Trophoblast cell (in vitro differentiated cells and primary cell): Measurements from ENCODE around the gene CADPS2.

Experiments used
- DNase-seq, 2 donors: peaks; one replicate each; pipeline ENCODE4 v3.0.0-alpha.2; 2016
- H2AFZ ChIP-seq: 2 replicates; pipeline ENCODE4 v1.6.1; 2013; ENCODE audit warnings: low read length, moderate library complexity, mild to moderate bottlenecking; ENCODE audit not compliant: insufficient read depth, poor library complexity
- H2AK5ac ChIP-seq: 2 replicates; pipeline ENCODE4 v1.6.1; 2013; ENCODE audit warnings: mild to moderate bottlenecking, low read length
- H2BK120ac ChIP-seq: 2 replicates; pipeline ENCODE4 v1.6.1; 2013; ENCODE audit warnings: low read length, mild to moderate bottlenecking, moderate library complexity; ENCODE audit not compliant: insufficient read depth, poor library complexity
- H2BK12ac ChIP-seq: 2 replicates; pipeline ENCODE4 v1.6.1; 2013; ENCODE audit warnings: mild to moderate bottlenecking, low read length, moderate library complexity
- H2BK5ac ChIP-seq: 2 replicates; pipeline ENCODE4 v1.6.1; 2013; ENCODE audit warnings: low read length, low read depth, moderate library complexity, mild to moderate bottlenecking; ENCODE audit not compliant: poor library complexity
- H3K14ac ChIP-seq: 2 replicates; pipeline ENCODE4 v1.6.1; 2013; ENCODE audit warnings: mild to moderate bottlenecking, low read length
- H3K18ac ChIP-seq: 2 replicates; pipeline ENCODE4 v1.6.1; 2013; ENCODE audit warnings: mild to moderate bottlenecking, low read length
- H3K23ac ChIP-seq: 2 replicates; pipeline ENCODE4 v1.6.1; 2013; ENCODE audit warnings: low read length
- H3K27ac ChIP-seq: 2 replicates; pipeline ENCODE4 v1.5.1; 2013; ENCODE audit warnings: low read depth, mild to moderate bottlenecking, inconsistent platforms, low read length, moderate library complexity
- H3K27me3 ChIP-seq: 2 replicates; pipeline ENCODE4 v1.6.1; 2013; ENCODE audit warnings: inconsistent platforms, mild to moderate bottlenecking, low read length, moderate library complexity; ENCODE audit not compliant: insufficient read depth
- H3K36me3 ChIP-seq, 2 experiments: 1 replicate in 1 of 2; 2 replicates in 1 of 2; pipeline ENCODE4 v1.6.1; 2013; ENCODE audit warnings: low read length in 2 of 2, mild to moderate bottlenecking in 2 of 2, moderate library complexity in 1 of 2; ENCODE audit not compliant: insufficient read depth in 2 of 2, control insufficient read depth in 1 of 2
- H3K4ac ChIP-seq: 2 replicates; pipeline ENCODE4 v1.6.1; 2013; ENCODE audit warnings: low read depth, mild to moderate bottlenecking, low read length, moderate library complexity
- H3K4me1 ChIP-seq, 2 experiments: 1 replicate in 1 of 2; 2 replicates in 1 of 2; pipeline ENCODE4 v1.6.1; 2013; ENCODE audit warnings: low read length in 2 of 2, mild to moderate bottlenecking in 2 of 2, moderate library complexity in 1 of 2; ENCODE audit not compliant: insufficient read depth in 2 of 2, control insufficient read depth in 1 of 2
- H3K4me2 ChIP-seq: 2 replicates; pipeline ENCODE4 v1.6.1; 2013; ENCODE audit warnings: inconsistent platforms, mild to moderate bottlenecking, low read length, moderate library complexity
- H3K4me3 ChIP-seq: 2 replicates; pipeline ENCODE4 v1.5.1; 2013; ENCODE audit warnings: mild to moderate bottlenecking, low read depth, low read length, inconsistent platforms
- H3K79me1 ChIP-seq: one replicate; pipeline ENCODE4 v1.6.1; 2013; ENCODE audit warnings: low read length
- H3K79me2 ChIP-seq: 2 replicates; pipeline ENCODE4 v1.6.1; 2013; ENCODE audit warnings: low read length, mild to moderate bottlenecking; ENCODE audit not compliant: control insufficient read depth, insufficient read depth, poor library complexity
- H3K9ac ChIP-seq: 2 replicates; pipeline ENCODE4 v1.6.1; 2013; ENCODE audit warnings: mild to moderate bottlenecking, low read length
- H3K9me3 ChIP-seq: 2 replicates; pipeline ENCODE4 v1.6.1; 2013; ENCODE audit warnings: low read depth, mild to moderate bottlenecking, control low read depth, inconsistent platforms, low read length; ENCODE audit not compliant: insufficient read depth
- H4K12ac ChIP-seq: 2 replicates; pipeline ENCODE4 v1.6.1; 2013; ENCODE audit warnings: low read depth, mild to moderate bottlenecking, low read length, moderate library complexity
- H4K8ac ChIP-seq: 2 replicates; pipeline ENCODE4 v1.6.1; 2013; ENCODE audit warnings: low read depth, mild to moderate bottlenecking, low read length, moderate library complexity
- H4K91ac ChIP-seq: one replicate; pipeline ENCODE4 v1.6.1; 2013; ENCODE audit warnings: low read depth, mild to moderate bottlenecking, low read length, moderate library complexity
- WGBS: extraction: QIAGEN DNeasy Blood & Tissue Kit; methylation state at CpG from one replicate; pipeline ENCODE4 v1.1.7; 2013; ENCODE audit warnings: missing lambda C conversion rate; ENCODE audit not compliant: insufficient read length, insufficient coverage; ENCODE audit errors: extremely low coverage; 5-methylcytosine and 5-hydroxymethylcytosine counted together

CADPS2 gene

GRCh38 chr7:122858320-122858719 is 27.9 kb downstream of the CADPS2 start:
- no peak overlapping the region for H3K4me3 ChIP-seq
- H2BK5ac ChIP-seq, result no peak overlapping the region
- no peak overlapping the region for H2BK12ac ChIP-seq
- H3K9me3 ChIP-seq, result no peaks in the 10 kb centered on the region
- H3K4me2 ChIP-seq, result no peak overlapping the region
- H2BK120ac ChIP-seq, result no peak overlapping the region
- WGBS, result no CpG with 5 or more reads among the region's 3 CpGs
- H4K12ac ChIP-seq, result no peak overlapping the region
- no peak overlapping the region for H3K23ac ChIP-seq
- no peak overlapping the region for H3K27ac ChIP-seq
- no peaks in the 10 kb centered on the region for H3K27me3 ChIP-seq
- no peak overlapping the region for H3K18ac ChIP-seq
- no peak overlapping the region for H4K8ac ChIP-seq
- H3K9ac ChIP-seq, result no peak overlapping the region
- H3K14ac ChIP-seq, result no peak overlapping the region
- no peaks in the 10 kb centered on the region for H3K36me3 ChIP-seq
- no peak for DNase-seq
- no peak overlapping the region for H2AK5ac ChIP-seq
- no peak overlapping the region for H4K91ac ChIP-seq
- H3K79me1 ChIP-seq, result no peaks in the 10 kb centered on the region
- no peaks in the 10 kb centered on the region for H3K4me1 ChIP-seq
- no peak overlapping the region for H2AFZ ChIP-seq
- no peak overlapping the region for H3K4ac ChIP-seq
- no peaks in the 10 kb centered on the region for H3K79me2 ChIP-seq

- Histone ChIP-seq H3K14ac (no peak overlapping the region), H3K4me2 (no peak overlapping the region), H2BK5ac (no peak overlapping the region), H3K18ac (no peak overlapping the region), H3K9me3 (no peaks in the 10 kb centered on the region), H4K8ac (no peak overlapping the region), H3K4me1 (no peaks in the 10 kb centered on the region), H2AFZ (no peak overlapping the region), H3K79me1 (no peaks in the 10 kb centered on the region), H2AK5ac (no peak overlapping the region), H3K4me3 (no peak overlapping the region), H3K27ac (no peak overlapping the region), H2BK12ac (no peak overlapping the region), H3K9ac (no peak overlapping the region), H3K79me2 (no peaks in the 10 kb centered on the region), H3K36me3 (no peaks in the 10 kb centered on the region), H3K23ac (no peak overlapping the region), H4K91ac (no peak overlapping the region), H3K4ac (no peak overlapping the region), H4K12ac (no peak overlapping the region), H3K27me3 (no peaks in the 10 kb centered on the region), H2BK120ac (no peak overlapping the region)
- no peak for DNase-seq
Measured at GRCh38 chr7:122850528-122850927, 35.7 kb downstream of the CADPS2 start.

GRCh38 chr7:122849957-122850328 is 36.3 kb downstream of the CADPS2 start:
- Histone ChIP-seq H4K12ac (no peak overlapping the region), H3K4me3 (no peak overlapping the region), H3K36me3 (no peaks in the 10 kb centered on the region), H3K9me3 (no peaks in the 10 kb centered on the region), H3K4ac (no peak overlapping the region), H2BK120ac (no peak overlapping the region), H3K27ac (no peak overlapping the region), H3K79me2 (no peaks in the 10 kb centered on the region), H3K27me3 (no peaks in the 10 kb centered on the region), H2AK5ac (no peak overlapping the region), H3K9ac (no peak overlapping the region), H3K79me1 (no peaks in the 10 kb centered on the region), H2BK12ac (no peak overlapping the region), H3K4me1 (no peaks in the 10 kb centered on the region), H3K4me2 (no peak overlapping the region), H4K91ac (no peak overlapping the region), H2AFZ (no peak overlapping the region), H2BK5ac (no peak overlapping the region), H3K14ac (no peak overlapping the region), H3K18ac (no peak overlapping the region), H3K23ac (no peak overlapping the region), H4K8ac (no peak overlapping the region)
- DNase-seq, result no peak
- WGBS, result no CpG with 5 or more reads among the region's 3 CpGs

GRCh38 chr7:122849322-122849956 is 36.8 kb downstream of the CADPS2 start:
- no peak overlapping the region for H3K4ac ChIP-seq
- H3K14ac ChIP-seq, result no peak overlapping the region
- H3K9me3 ChIP-seq, result no peaks in the 10 kb centered on the region
- no peak overlapping the region for H3K18ac ChIP-seq
- WGBS, result no CpG with 5 or more reads among the region's 4 CpGs
- no peak overlapping the region for H2AFZ ChIP-seq
- no peak overlapping the region for H4K91ac ChIP-seq
- no peak overlapping the region for H3K9ac ChIP-seq
- no peaks in the 10 kb centered on the region for H3K79me1 ChIP-seq
- no peaks in the 10 kb centered on the region for H3K27me3 ChIP-seq
- H2AK5ac ChIP-seq, result no peak overlapping the region
- H4K8ac ChIP-seq, result no peak overlapping the region
- H4K12ac ChIP-seq, result no peak overlapping the region
- no peak overlapping the region for H3K4me3 ChIP-seq
- no peak overlapping the region for H3K4me2 ChIP-seq
- no peaks in the 10 kb centered on the region for H3K79me2 ChIP-seq
- H3K23ac ChIP-seq, result no peak overlapping the region
- no peak overlapping the region for H2BK5ac ChIP-seq
- H3K36me3 ChIP-seq, result no peaks in the 10 kb centered on the region
- DNase-seq, result no peak
- H3K27ac ChIP-seq, result no peak overlapping the region
- no peak overlapping the region for H2BK12ac ChIP-seq
- no peak overlapping the region for H2BK120ac ChIP-seq
- no peaks in the 10 kb centered on the region for H3K4me1 ChIP-seq
